ENCODE results near the gene KCNT2. TPM values are rescaled to one million over a fixed set of nuclear protein-coding genes. Genes with fewer than 3 reads are reported as not detected.

Gene KCNT2
- total and polyA plus RNA-seq, 9 of the 15 experiments (the other 6 are each of a cell fraction or from before 2014, with no cell fraction given) = 0.13 to 0.73 (median 0.28) TPM

DNA sequence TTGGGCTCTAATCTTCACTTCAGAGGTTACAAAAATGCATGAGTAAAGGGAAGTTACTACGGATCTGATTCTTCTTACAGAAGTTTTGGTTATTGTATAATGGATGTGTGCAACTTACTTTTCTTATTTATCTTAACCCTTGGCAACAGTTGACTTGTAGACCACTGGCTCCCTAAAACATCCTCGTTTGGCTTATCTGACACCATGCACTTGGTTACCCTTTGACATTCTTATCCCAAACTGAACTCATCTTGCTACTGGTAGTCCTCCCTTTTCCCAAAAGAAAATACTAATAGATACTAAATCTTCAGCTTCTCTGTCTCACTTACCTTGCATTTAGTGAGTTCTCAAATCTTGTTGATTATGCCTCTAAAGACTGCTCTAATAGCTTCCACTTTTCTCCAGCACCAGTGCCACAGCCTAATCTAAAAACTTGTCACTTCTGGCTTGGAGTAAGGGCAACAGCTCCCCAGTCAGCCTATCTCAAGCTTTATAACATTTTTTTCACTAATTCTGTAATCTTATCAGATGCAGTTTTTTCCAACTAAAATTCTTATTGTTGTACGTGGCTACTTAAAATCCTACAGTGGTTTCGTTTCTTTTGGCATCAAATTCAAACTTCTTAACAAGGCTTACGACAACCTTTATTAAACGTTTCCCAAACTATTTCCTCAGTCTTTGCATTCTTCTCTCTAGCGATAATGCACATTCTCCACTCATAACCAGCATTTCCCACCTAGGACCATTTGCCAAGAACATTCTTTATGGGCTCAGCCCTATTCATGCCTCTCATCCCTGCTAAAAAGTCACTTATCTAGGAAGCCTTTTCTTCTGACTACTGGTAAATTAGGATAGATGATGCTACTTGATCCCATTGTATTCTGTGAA, 204.2 kb downstream of the KCNT2 start:
- H4K20me1 ChIP-seq (replicated peaks; ENCODE audit: control insufficient read depth, insufficient read depth, low read length) = no peaks in the 10 kb centered on the region
- H3K4me1 ChIP-seq (replicated peaks in 1 of 2; ENCODE audit: control insufficient read depth in 2 of 2, insufficient read depth in 2 of 2, low read length in 2 of 2) = no peaks in the 10 kb centered on the region; a peak in 1 of 5 replicates
- no peak overlapping the region for H3K4me2 ChIP-seq (ENCODE audit: insufficient read depth, low read length)
- H2AFZ ChIP-seq (ENCODE audit: low read depth, low read length) = no peak overlapping the region
- peak in 2 of 4 experiments; percentile 6 to 30 for DNase-seq (ENCODE audit: extremely low read depth in 1 of 4, low spot score in 3 of 4)
- no peaks in the 10 kb centered on the region for H3K79me2 ChIP-seq (ENCODE audit: control insufficient read depth, insufficient read depth, low read length)
- no peak overlapping the region for H3K9ac ChIP-seq (ENCODE audit: insufficient read depth in 1 of 2, low read depth in 2 of 2, low read length in 2 of 2)
- no peaks in the 10 kb centered on the region for H3K36me3 ChIP-seq (ENCODE audit: control insufficient read depth, insufficient read depth, low read length)
- no TSS peak for BruUV-seq (replicated peaks)
- no peaks in the 10 kb centered on the region for H3K9me3 ChIP-seq (replicated peaks; ENCODE audit: control insufficient read depth, insufficient read depth, low read depth, low read length)
- peak; percentile 43; the same call in 2 of the 3 replicates for ATAC-seq
- no peak overlapping the region for H3K27ac ChIP-seq (ENCODE audit: extremely low read depth, low read depth, low read length)
- H3K4me3 ChIP-seq = no peak overlapping the region
- no peak for FAIRE-seq
- CTCF ChIA-PET (ENCODE audit: low intra/inter-chr PET ratio) = no interaction called here
- in situ Hi-C loops (cut with MboI) = no loop called here
- no peaks in the 10 kb centered on the region for H3K27me3 ChIP-seq (ENCODE audit: control insufficient read depth in 2 of 2, insufficient read depth in 2 of 2, low read length in 2 of 2)
- H3K9me1 ChIP-seq (ENCODE audit: control insufficient read depth, insufficient read depth, low read length) = no peaks in the 10 kb centered on the region
- WGBS (ENCODE audit: insufficient coverage, low coverage, missing lambda C conversion rate) = 12% methylated on average over 7 of the region's 7 CpGs
- intact Hi-C loops (cut with micrococcal nuclease) = no loop called here
- POLR2A ChIA-PET = interaction anchor here (1.0 to 1.2 kb wide), 2 partner anchors 9 to 24 kb away, joined by 3 to 4 read pairs; no protein-coding TSS in a partner anchor
- TF ChIP-seq SUPT5H (IDR thresholded peaks at IDR 0.05) (no peak), BHLHE40 (IDR thresholded peaks at IDR 0.05; ENCODE audit: low read length) (no peak), TEAD4 (IDR thresholded peaks at IDR 0.05; ENCODE audit: low read length) (0 out of 2 replicates have a peak, but pooled peaks have one; percentile 25), TEAD4 (CRISPR knock-in tag; IDR thresholded peaks at IDR 0.05; ENCODE audit: borderline replicate concordance) (no peak), THRA (IDR thresholded peaks at IDR 0.05) (no peak), ZNF561 (CRISPR knock-in tag; conservative IDR thresholded peaks at IDR 0.05) (no peak), SMAD3 (CRISPR knock-in tag; conservative IDR thresholded peaks at IDR 0.05) (no peak), TCF3 (CRISPR knock-in tag; IDR thresholded peaks at IDR 0.05) (peak; percentile 68), CBFA2T2 (conservative IDR thresholded peaks at IDR 0.05) (0 out of 2 replicates have a peak, but pooled peaks have one; percentile 18), CHD1 (IDR thresholded peaks at IDR 0.05; ENCODE audit: low read length) (no peak), CBFA2T3 (IDR thresholded peaks at IDR 0.05) (peak; percentile 49; the same call in 1 of the 2 replicates), TAL1 (IDR thresholded peaks at IDR 0.05) (0 out of 2 replicates have a peak, but pooled peaks have one; percentile 11), NR2C1 (IDR thresholded peaks at IDR 0.05) (no peak), NR2C1 (tag; IDR thresholded peaks at IDR 0.05) (peak; percentile 66; the same call in 1 of the 2 replicates)
- TF ChIP-seq, protein P1, sequence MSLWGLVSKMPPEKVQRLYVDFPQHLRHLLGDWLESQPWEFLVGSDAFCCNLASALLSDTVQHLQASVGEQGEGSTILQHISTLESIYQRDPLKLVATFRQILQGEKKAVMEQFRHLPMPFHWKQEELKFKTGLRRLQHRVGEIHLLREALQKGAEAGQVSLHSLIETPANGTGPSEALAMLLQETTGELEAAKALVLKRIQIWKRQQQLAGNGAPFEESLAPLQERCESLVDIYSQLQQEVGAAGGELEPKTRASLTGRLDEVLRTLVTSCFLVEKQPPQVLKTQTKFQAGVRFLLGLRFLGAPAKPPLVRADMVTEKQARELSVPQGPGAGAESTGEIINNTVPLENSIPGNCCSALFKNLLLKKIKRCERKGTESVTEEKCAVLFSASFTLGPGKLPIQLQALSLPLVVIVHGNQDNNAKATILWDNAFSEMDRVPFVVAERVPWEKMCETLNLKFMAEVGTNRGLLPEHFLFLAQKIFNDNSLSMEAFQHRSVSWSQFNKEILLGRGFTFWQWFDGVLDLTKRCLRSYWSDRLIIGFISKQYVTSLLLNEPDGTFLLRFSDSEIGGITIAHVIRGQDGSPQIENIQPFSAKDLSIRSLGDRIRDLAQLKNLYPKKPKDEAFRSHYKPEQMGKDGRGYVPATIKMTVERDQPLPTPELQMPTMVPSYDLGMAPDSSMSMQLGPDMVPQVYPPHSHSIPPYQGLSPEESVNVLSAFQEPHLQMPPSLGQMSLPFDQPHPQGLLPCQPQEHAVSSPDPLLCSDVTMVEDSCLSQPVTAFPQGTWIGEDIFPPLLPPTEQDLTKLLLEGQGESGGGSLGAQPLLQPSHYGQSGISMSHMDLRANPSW (CRISPR knock-in tag; IDR thresholded peaks at IDR 0.05) = no peak
- TF ChIP-seq, protein P2, sequence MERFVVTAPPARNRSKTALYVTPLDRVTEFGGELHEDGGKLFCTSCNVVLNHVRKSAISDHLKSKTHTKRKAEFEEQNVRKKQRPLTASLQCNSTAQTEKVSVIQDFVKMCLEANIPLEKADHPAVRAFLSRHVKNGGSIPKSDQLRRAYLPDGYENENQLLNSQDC (CRISPR knock-in tag; IDR thresholded peaks at IDR 0.05) = no peak
- TF ChIP-seq, protein P3, sequence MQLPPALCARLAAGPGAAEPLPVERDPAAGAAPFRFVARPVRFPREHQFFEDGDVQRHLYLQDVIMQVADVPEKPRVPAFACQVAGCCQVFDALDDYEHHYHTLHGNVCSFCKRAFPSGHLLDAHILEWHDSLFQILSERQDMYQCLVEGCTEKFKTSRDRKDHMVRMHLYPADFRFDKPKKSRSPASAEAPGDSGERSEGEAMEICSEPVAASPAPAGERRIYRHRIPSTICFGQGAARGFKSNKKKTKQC (CRISPR knock-in tag; IDR thresholded peaks at IDR 0.05) = no peak
- TF ChIP-seq, protein P4, sequence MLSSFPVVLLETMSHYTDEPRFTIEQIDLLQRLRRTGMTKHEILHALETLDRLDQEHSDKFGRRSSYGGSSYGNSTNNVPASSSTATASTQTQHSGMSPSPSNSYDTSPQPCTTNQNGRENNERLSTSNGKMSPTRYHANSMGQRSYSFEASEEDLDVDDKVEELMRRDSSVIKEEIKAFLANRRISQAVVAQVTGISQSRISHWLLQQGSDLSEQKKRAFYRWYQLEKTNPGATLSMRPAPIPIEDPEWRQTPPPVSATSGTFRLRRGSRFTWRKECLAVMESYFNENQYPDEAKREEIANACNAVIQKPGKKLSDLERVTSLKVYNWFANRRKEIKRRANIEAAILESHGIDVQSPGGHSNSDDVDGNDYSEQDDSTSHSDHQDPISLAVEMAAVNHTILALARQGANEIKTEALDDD (IDR thresholded peaks at IDR 0.05) = peak; percentile 51; the same call in 1 of the 2 replicates
